Activated CD8-positive, alpha-beta memory T cell treated with anti-CD3 and anti-CD28 coated beads, Interleukin-2, amount 50 U/mL, for 1 hour (primary cell): Measurements from ENCODE around the gene STAC3.

Experiments
- DNase-seq: peaks from one replicate; pipeline ENCODE4 v3.0.0-alpha.2; 2020; ENCODE audit errors: extremely low read depth

STAC3 gene

GRCh38 chr12:57254506-57255280 lies 3.7 kb upstream of the STAC3 start:
- DNase-seq = no peak

GRCh38 chr12:57250541-57250940 lies 446 bp downstream of the STAC3 start:
- DNase-seq = no peak

- DNase-seq = no peak
Observed at GRCh38 chr12:57248934-57249742, 1.8 kb downstream of the STAC3 start.

- DNase-seq = no peak
Observed at GRCh38 chr12:57247041-57247440, 3.9 kb downstream of the STAC3 start.

GRCh38 chr12:57244312-57244696 lies 6.7 kb downstream of the STAC3 start:
- DNase-seq = no peak

GRCh38 chr12:57243521-57244311 lies 7.3 kb downstream of the STAC3 start:
- DNase-seq = no peak

- no peak for DNase-seq
Observed at GRCh38 chr12:57242691-57243454, 8.1 kb downstream of the STAC3 start.

- DNase-seq = no peak
Observed at GRCh38 chr12:57242329-57242690, 8.7 kb downstream of the STAC3 start.

GRCh38 chr12:57241402-57242310 lies 9.3 kb downstream of the STAC3 start:
- DNase-seq = no peak

GRCh38 chr12:57240926-57241401 lies 10.0 kb downstream of the STAC3 start:
- no peak for DNase-seq

GRCh38 chr12:57240066-57240921 lies 10.7 kb downstream of the STAC3 start:
- DNase-seq = no peak

- DNase-seq = no peak
Observed at GRCh38 chr12:57239587-57240065, 11.4 kb downstream of the STAC3 start.

- peak; percentile 53 for DNase-seq
Observed at GRCh38 chr12:57238854-57239554, 12.0 kb downstream of the STAC3 start.

- DNase-seq = no peak
Observed at GRCh38 chr12:57237932-57238853, 12.8 kb downstream of the STAC3 start.

- DNase-seq = no peak
Observed at GRCh38 chr12:57237596-57237931, 13.4 kb downstream of the STAC3 start.

GRCh38 chr12:57236925-57237595 lies 13.9 kb downstream of the STAC3 start:
- no peak for DNase-seq
